HL-60 (cell line): Measurements from ENCODE around the gene TTC12.

Experiments
- DNase-seq, 2 experiments: peaks; one replicate each; pipeline ENCODE4 v3.0.0-alpha.2; 2010 to 2020; ENCODE audit warnings: low read depth in 1 of 2, low spot score in 1 of 2
- H3K27ac ChIP-seq: fragments of 250-450 bp; sonication (Bioruptor Pico); replicated peaks from 2 replicates; pipeline ENCODE4 v1.5.1; 2020; ENCODE audit warnings: mild to moderate bottlenecking, moderate library complexity
- H3K27me3 ChIP-seq: fragments of 250-450 bp; sonication (Bioruptor Pico); 2 replicates; pipeline ENCODE4 v1.5.1; 2021; ENCODE audit warnings: mild to moderate bottlenecking, moderate library complexity; ENCODE audit not compliant: insufficient read depth, poor library complexity, severe bottlenecking
- H3K4me3 ChIP-seq: replicated peaks from 2 replicates; pipeline ENCODE4 v1.5.1; 2011; ENCODE audit warnings: mild to moderate bottlenecking, control low read depth, low read length; ENCODE audit not compliant: insufficient read depth
- CTCF ChIP-seq: IDR thresholded peaks from one replicate; pipeline ENCODE4 v1.5.1; 2011; ENCODE audit warnings: low read length, control low read depth, inconsistent platforms; ENCODE audit not compliant: insufficient read depth
- GABPA ChIP-seq: IDR thresholded peaks from 2 replicates; pipeline ENCODE4 v1.6.1; 2012; ENCODE audit warnings: low read depth
- POLR2AphosphoS5 ChIP-seq: IDR thresholded peaks from 2 replicates; pipeline ENCODE4 v1.6.1; 2012; ENCODE audit warnings: low read depth
- REST ChIP-seq: IDR thresholded peaks from 2 replicates; pipeline ENCODE4 v1.6.1; 2012; ENCODE audit warnings: low read depth; ENCODE audit not compliant: insufficient replicate concordance
- SPI1 ChIP-seq: IDR thresholded peaks from 2 replicates; pipeline ENCODE4 v1.6.1; 2012; ENCODE audit warnings: low read depth, mild to moderate bottlenecking, borderline replicate concordance

The TTC12 gene

GRCh38 chr11:113287801-113288200 is 26.6 kb upstream of the TTC12 start:
- H3K27ac ChIP-seq: no peak overlapping the region
- H3K4me3 ChIP-seq: no peak overlapping the region
- DNase-seq: no peak
- no peaks in the 10 kb centered on the region for H3K27me3 ChIP-seq
- TF ChIP-seq GABPA: no peak
- no peak for TF ChIP-seq POLR2AphosphoS5
- no peak for TF ChIP-seq SPI1
- no peak for TF ChIP-seq CTCF
- TF ChIP-seq REST: no peak

GRCh38 chr11:113288286-113288863 is 26.0 kb upstream of the TTC12 start:
- no peak overlapping the region for H3K4me3 ChIP-seq
- H3K27ac ChIP-seq: no peak overlapping the region
- TF ChIP-seq REST (no peak), CTCF (no peak), POLR2AphosphoS5 (no peak), SPI1 (no peak), GABPA (no peak)
- no peak for DNase-seq
- no peaks in the 10 kb centered on the region for H3K27me3 ChIP-seq

- Histone ChIP-seq H3K4me3 (no peak overlapping the region), H3K27ac (no peak overlapping the region), H3K27me3 (no peaks in the 10 kb centered on the region)
- TF ChIP-seq POLR2AphosphoS5 (no peak), CTCF (peak; percentile 83)
- peak in 1 of 2 experiments; percentile 34 for DNase-seq
Measured at GRCh38 chr11:113289431-113290187, 24.8 kb upstream of the TTC12 start.
